ENCODE measurements around the gene CACNB2.

- TF ChIP-seq POLR2A (IDR thresholded peaks at IDR 0.05; ENCODE audit: low read depth, low read length): no peak
- TF ChIP-seq POLR2AphosphoS5 (IDR thresholded peaks at IDR 0.05; ENCODE audit: low read depth, low read length): no peak
- no peak for TF ChIP-seq TAF1 (IDR thresholded peaks at IDR 0.05; ENCODE audit: low read depth, low read length)
- TF ChIP-seq POU2F2 (IDR thresholded peaks at IDR 0.05; ENCODE audit: low read depth, low read length): no peak
- no peak for TF ChIP-seq SPI1 (IDR thresholded peaks at IDR 0.05; ENCODE audit: low read depth, low read length)
Observed at GRCh38 chr10:18401416-18402195, 261.4 kb downstream of the CACNB2 start.
